GM19193 (cell line): ENCODE measurements around the gene KIAA1549.

Experiments
- POLR2A ChIP-seq: IDR thresholded peaks from 4 replicates; pipeline ENCODE4 v1.6.1; 2011; ENCODE audit not compliant: insufficient read depth, insufficient read length; ENCODE audit errors: extremely low read depth

KIAA1549 gene

GRCh38 chr7:138845711-138846110 lies 135.5 kb downstream of the KIAA1549 start:
- no peak for TF ChIP-seq POLR2A

GRCh38 chr7:138843632-138844580 lies 137.3 kb downstream of the KIAA1549 start:
- no peak for TF ChIP-seq POLR2A

DNA sequence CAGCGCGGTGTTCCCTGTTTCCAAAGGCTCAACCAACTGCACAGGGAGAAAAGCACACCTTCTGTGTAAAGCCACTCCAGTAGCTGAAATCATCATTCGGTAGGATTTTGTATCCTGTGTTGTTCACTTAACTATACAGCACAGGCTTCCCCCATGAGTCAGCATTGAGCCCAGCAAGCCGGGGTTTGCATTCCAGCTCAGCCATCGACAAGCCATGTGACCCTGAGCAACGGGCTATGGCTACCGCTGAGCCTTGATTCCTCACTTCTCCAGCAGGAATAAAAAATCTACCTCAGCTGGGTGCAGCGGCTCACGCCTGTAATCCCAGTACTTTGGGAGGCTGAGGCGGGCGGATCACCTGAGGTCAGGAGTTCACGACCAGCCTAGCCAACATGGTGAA lies 139.1 kb downstream of the KIAA1549 start:
- no peak for TF ChIP-seq POLR2A

DNA sequence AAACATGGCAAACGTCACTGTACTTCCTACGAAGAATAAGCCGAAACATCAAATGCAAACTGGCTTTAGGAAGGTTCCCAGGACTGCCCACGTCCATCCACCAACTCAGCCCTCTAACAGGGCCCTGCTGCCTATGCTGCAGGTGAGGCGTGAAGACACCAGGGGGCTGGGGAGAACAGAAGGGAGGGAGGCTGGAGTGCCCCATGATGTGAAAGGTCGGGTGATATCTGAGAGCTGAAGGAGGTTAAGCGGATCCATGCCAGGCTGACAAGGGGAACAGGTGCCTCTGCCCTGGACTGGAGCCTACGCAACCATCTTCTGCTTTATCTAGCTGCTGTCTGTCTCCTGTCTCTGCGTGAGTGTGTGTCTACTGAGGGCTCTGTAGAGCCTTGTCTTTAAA lies 143.0 kb downstream of the KIAA1549 start:
- TF ChIP-seq POLR2A, result no peak

- no peak for TF ChIP-seq POLR2A
These were observed 143.6 kb downstream of the KIAA1549 start for GRCh38 chr7:138837627-138838026.

DNA sequence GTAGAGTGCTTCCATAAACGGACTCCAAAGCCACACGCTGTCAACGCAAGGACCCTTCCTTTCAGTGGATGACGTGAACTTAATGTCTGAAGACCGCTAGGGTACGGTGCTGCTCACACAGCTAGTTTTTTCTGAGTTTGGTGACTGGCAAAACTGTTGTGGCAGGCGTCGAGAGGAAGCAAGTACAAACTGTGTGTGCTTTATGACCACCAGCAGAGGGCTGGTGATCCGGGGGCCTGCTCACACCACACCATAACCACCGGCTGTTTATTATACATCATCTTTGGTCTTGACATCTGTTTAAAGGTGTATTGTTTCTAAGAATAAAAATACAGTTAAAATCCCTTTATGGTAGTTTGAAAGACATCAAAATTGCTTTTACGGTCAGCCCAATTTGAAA lies 146.1 kb downstream of the KIAA1549 start:
- no peak for TF ChIP-seq POLR2A

- no peak for TF ChIP-seq POLR2A
These were observed 146.6 kb downstream of the KIAA1549 start for GRCh38 chr7:138834583-138834982.

DNA sequence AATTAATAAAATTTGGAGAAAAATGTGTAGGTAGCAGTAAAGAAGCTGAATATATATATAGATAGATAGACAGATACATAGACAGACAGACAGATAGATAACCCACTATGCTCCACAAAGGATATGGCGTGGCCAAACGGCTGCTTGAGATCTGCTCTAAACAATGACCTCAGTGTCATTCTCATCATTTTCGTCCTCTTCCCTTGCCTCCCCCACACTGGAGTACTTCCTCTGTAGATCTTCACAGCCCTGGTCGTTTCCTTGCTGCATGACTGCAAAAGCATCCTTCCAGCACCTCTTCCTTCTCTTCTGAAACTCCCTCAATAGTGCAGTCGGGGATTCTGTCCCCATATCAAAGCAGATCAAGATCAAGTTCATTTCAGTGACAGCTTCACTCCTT lies 147.6 kb downstream of the KIAA1549 start:
- no peak for TF ChIP-seq POLR2A

DNA sequence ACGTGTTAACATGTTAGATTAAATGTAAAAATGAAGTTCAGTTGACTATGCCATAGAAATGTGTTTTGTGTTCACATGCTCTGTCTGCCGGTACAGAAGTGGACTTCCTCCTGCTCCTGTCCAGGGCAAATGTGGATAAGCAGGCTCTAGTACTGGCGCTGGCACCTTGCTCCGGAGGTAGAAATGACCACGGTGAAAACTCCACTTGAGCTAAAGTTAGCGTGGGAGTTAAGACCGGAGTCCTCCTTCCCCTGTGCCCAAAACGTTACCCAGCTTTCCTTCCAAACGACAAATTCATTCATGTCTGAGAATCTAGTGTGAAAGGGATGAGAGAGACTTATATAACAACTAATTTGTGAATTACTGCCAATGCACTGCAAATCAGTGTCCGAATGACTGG lies 148.2 kb downstream of the KIAA1549 start:
- TF ChIP-seq POLR2A, result no peak

- TF ChIP-seq POLR2A, result no peak
These were observed 151.9 kb downstream of the KIAA1549 start for GRCh38 chr7:138829335-138829734.

GRCh38 chr7:138828302-138828701 lies 152.9 kb downstream of the KIAA1549 start:
- no peak for TF ChIP-seq POLR2A

DNA sequence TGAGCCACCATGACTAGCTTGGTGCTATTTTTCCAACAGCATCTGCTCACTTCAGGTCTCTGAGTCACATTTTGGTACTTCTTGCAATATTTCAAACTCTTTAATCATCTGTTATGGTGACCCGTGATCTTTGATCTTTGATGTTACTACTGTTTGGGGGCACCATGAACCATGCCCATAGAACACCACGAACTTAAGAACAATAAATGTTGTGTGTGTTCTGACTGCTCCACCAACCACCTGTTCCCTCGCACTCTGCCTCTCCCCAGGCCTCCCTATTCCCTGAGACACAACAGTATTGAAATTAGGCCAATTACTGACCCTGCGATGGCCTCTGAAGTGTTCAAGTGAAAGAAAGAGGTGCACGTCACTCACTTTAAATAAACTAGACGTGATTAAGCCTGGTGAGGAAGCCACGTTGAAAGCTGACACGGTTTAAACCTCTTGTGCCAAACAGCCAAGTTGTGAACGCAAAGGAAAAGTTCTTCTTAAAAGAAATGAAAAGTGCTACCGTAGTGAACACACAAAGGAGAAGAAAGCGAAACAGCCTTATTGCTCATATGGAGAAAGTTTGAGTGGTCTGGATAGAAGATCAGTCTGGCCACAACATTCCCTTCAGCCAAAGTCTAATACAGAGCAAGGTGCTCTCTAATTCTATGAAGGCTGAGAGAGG lies 156.0 kb downstream of the KIAA1549 start:
- TF ChIP-seq POLR2A, result no peak

DNA sequence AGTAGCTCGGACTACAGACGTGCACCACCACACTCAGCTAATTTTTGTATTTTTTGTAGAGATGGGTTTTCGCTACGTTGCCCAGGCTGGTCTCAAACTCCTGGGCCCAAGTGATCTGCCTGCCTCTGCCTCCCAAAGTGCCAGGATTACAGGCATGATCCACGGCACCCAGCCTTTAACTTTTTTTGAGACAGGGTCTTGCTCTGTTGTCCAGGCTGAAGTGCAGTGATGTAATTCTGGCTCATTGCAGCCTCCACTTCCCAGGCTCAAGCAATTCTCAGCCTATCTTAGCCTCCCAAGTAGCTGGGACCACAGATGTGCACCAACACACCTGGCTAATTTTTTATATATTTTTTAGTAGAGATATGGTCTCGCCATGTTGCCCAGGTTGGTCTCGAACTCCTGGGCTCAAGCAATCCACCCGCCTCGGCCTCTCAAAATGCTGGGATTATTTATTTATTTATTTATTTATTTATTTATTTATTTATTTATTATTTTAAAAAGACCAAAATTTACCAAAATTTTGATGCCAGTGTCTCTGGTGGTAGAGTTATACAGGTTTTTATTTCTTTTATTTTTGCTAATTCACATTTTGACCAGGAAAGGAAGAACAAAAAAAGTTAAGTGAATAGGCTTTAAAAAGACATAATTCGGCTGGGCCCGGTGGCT lies 158.2 kb downstream of the KIAA1549 start:
- TF ChIP-seq POLR2A, result no peak

- no peak for TF ChIP-seq POLR2A
These were observed 159.3 kb downstream of the KIAA1549 start for GRCh38 chr7:138821912-138822311.

DNA sequence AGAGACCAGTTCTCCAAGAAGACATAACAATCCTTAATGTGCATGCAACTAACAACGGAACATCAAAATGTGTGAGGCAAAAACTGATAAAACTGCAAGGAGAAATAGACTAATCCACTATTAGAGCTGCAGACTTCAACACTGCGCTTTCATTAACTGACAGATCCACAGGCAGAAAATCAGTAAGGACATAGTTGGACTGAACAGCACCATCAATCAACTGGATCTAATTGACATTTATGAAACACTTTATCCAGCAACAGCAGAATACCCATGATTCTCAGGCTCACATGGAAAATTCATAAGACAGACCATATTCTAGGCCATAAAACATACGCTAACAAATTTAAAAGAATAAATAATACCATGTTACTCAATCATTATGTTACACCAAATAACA lies 161.6 kb downstream of the KIAA1549 start:
- TF ChIP-seq POLR2A, result no peak
